ENCODE results near the gene RAI1.

DNA sequence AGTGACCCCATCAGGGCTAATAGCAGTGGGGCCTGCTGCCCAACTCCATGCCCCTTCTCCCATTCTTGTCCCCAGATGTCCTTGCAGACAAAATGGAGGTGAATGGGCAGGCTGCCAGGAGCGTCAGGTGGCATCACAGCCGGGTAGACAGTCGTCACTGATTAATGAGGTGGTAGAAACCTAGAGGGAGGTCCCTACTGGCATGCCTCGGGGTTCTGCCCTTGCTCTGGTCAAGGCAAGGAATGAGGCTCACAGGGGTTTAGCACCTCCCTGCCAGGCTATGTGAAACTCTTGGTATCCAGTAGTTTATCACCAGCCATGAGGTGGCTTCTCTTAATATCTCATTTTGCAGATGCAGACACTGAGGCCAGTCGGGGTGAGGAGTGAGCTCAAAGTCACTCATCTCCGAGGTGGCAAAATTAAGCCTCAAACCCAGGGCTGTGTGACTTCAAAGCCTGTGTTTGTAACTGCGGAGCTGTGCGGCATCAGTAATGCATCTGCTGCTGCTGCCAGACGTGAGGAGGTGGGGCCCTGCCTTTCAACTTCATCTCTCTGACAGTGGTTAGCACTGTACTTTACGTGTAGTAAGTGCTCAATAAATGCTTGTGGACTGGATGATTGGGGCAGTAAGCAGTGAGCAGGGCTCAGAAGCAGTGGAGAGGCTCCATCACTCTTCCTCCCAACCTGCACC, 21.3 kb downstream of the RAI1 start:
- TF ChIP-seq, protein P1, sequence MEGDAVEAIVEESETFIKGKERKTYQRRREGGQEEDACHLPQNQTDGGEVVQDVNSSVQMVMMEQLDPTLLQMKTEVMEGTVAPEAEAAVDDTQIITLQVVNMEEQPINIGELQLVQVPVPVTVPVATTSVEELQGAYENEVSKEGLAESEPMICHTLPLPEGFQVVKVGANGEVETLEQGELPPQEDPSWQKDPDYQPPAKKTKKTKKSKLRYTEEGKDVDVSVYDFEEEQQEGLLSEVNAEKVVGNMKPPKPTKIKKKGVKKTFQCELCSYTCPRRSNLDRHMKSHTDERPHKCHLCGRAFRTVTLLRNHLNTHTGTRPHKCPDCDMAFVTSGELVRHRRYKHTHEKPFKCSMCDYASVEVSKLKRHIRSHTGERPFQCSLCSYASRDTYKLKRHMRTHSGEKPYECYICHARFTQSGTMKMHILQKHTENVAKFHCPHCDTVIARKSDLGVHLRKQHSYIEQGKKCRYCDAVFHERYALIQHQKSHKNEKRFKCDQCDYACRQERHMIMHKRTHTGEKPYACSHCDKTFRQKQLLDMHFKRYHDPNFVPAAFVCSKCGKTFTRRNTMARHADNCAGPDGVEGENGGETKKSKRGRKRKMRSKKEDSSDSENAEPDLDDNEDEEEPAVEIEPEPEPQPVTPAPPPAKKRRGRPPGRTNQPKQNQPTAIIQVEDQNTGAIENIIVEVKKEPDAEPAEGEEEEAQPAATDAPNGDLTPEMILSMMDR (conservative IDR thresholded peaks at IDR 0.05), result no peak
- TF ChIP-seq EZH2 (IDR thresholded peaks at IDR 0.05; ENCODE audit: low read depth), result no peak

Measured in PC-9 (cell line).